NCI-H187 treated with DMSO at 0.1 percent for 48 hours (cell line): ENCODE results near the gene MAP2K6.

Experiments
- DNase-seq: peaks from one replicate; lab custom pipeline; 2025; lab: John Stamatoyannopoulos, UW

The MAP2K6 gene

DNA sequence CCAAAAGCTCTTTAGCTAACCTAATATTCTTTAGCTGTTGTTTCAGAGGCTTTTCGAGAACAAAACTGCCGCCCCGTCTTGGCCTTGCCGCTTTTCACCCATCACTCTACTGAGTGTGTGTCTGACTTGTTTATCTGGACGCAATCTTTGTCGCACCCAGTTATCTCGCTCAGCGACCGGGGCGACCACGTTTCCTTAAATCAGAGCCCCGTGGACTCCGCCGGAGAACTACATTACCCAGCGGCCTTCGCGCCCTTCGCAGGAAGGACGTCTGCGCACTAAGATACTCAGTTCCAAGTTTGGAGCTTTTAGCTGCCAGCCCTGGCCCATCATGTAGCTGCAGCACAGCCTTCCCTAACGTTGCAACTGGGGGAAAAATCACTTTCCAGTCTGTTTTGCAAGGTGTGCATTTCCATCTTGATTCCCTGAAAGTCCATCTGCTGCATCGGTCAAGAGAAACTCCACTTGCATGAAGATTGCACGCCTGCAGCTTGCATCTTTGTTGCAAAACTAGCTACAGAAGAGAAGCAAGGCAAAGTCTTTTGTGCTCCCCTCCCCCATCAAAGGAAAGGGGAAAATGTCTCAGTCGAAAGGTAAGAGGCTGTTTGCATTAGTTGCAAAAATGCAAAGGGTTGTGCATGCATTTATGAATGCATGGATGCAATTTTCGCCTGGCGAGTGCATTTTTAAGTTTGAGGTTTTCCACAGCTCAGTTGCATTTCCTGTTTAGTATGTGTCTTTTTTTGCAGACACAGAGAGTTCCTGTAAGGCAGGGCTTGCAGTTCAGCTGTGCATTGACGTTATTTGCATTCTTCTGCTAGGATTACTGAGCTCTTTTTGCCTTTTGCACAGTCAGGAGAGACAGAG, at the start of gene MAP2K6:
TSS of gene MAP2K6 (plus strand) at position 290 of the 867 bp plus-strand sequence. CDS start at position 578, 288 bp downstream.
- no peak for DNase-seq

- DNase-seq = no peak
Measured at GRCh38 chr17:69367298-69367697, 47.2 kb upstream of the MAP2K6 start.

DNA sequence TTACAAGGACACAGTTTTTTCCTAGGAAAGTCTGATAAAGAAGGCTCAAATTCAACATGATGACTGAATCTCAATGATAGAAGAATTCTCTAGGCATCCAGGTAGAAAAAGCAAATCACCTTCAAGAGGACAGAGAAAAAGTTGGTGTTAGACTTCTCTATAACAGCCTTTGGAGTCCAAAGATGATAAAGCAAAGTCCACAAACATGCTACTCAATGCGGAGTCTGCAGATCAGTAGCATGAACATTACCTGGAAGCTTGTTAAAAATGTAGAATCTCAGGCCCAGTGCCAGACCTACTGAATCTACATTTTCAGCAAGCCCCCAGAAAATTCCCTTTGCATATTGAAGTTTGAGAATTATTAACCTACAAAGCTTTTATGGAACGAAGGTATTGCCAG, 41.4 kb upstream of the MAP2K6 start:
- no peak for DNase-seq

DNA sequence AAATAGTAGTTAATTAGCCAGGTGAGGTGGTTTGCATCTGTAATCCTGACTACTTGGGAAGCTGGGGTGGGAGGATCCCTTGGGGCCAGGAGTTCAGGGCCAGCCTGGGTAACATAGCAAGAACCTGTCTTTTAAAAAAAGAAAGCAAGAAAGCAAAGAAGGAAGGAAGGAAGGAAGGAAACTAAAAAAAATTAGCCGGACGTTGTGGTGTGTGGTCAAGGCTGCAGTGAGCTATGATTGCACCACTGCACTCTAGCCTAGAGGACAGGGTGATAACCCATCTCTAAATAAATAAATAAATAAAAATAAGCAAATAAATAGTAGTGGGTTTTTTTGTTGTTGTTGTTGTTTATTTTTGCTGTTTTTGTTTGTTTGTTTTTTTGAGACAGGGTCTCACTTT, 39.3 kb upstream of the MAP2K6 start:
- no peak for DNase-seq

GRCh38 chr17:69388822-69389442, 25.6 kb upstream of the MAP2K6 start:
- no peak for DNase-seq

DNA sequence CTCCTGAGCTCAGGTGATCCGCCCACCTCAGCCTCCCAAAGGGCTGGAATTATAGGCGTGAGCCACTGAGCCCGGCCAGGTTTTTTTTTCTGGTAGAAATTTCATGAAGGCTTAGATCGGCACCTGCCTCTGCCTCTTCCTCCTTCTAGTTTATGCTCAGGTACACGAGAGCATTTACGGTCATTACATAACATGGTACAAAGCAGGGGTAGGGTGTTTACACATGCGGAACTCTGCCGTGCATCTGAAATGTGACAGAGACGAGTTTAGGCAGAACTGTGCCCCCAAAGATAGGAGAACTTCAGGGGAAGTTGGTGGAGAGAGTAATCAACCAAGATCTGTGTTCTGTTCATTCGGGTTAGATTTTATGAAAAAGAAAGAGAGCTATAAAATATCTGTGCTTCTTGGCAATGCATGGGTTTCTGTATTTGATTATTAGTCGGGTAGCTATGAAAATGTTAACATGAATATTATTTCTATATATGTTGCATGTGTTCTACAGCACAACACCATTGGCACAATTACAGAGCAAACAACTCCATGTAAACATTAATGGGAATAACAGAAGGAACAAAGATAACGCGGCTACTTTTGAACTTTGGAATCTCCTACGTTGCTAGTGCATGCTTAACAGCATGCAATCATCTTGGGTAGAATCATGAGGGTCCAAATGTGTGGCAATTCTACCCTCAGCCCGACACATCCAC, 23.5 kb upstream of the MAP2K6 start:
- no peak for DNase-seq

DNA sequence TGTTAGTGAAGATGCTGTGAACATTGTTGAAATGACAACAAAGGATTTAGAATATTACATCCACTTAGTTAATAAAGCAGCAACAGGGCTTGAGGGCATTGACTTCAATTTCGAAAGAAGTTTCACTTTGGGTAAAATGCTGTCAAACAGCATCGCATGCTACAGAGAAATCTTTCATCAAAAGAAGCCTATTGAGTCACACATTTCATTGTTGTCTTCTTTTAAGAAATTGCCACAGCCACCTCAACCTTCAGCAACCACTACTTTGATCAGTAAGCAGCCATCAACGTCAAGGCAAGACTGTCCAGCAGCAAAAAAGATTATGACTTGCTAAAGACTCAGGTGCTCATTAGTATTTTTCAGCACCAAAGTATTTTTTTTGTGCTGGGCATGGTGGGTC, 13.2 kb upstream of the MAP2K6 start:
- DNase-seq = no peak

GRCh38 chr17:69402052-69402451, 12.4 kb upstream of the MAP2K6 start:
- no peak for DNase-seq

DNA sequence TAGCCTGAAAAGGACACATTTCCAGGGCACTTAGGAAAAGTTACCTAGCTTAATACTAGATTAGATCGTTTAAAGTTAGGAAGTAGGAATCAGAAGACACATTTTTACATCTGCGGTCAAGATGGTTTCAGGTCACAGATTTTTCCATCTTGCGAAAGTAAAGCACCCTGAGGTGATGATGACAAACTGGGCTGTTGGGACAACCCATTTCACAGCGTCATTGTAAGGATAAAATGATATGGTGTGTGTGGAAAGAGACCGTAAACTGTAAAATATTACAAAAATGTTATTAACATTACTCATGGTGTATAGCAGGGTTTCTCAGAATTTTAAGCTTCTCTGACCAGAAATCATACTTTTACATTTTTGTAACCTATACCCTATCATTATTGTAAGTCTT, 10.1 kb upstream of the MAP2K6 start:
- DNase-seq = no peak

- no peak for DNase-seq
Measured at GRCh38 chr17:69405096-69405495, 9.4 kb upstream of the MAP2K6 start.

GRCh38 chr17:69406941-69407340, 7.6 kb upstream of the MAP2K6 start:
- no peak for DNase-seq

DNA sequence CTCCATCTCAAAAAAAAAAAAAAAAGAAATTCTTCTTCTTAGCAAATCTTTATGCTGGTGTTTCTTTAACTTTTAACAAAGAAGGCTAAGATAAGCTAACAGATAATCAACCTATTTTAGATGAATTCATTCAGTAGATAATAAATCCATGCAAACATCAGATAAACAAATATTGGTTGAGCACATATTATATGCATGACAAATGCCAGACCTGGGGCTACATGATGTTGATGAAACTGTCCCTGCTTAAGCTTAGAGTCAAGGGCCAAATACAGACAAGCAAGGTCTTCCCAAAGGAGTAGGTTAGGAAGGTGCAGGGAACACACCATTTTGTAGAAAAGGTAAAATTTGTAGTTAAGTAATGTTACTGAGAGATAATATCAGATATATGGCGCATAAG, 6.7 kb upstream of the MAP2K6 start:
- no peak for DNase-seq

GRCh38 chr17:69410671-69411070, 3.8 kb upstream of the MAP2K6 start:
- DNase-seq = no peak

GRCh38 chr17:69411766-69412165, 2.7 kb upstream of the MAP2K6 start:
- no peak for DNase-seq

- no peak for DNase-seq
Measured at GRCh38 chr17:69412251-69412671, 2.2 kb upstream of the MAP2K6 start.

DNA sequence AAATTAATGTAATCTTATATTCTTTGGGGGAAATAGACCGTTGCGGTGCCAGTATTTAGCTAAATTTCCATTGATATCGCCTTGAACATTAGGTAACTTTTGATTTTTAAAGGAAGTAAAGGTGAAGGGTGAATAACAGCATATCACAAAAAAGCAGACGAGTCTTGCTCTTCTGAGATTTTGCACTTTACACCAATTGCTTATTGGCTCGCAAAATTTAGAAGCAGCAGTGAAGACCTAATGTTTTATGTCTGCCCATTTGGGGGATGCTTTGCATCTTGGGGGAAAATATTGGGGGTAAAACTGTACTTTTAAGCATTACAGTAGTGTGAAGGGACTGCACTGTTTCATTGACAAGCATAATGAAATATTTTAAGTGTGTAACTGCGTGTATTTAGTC, 934 bp downstream of the MAP2K6 start:
- DNase-seq = no peak

GRCh38 chr17:69417545-69418483, 3.3 kb downstream of the MAP2K6 start:
- no peak for DNase-seq

DNA sequence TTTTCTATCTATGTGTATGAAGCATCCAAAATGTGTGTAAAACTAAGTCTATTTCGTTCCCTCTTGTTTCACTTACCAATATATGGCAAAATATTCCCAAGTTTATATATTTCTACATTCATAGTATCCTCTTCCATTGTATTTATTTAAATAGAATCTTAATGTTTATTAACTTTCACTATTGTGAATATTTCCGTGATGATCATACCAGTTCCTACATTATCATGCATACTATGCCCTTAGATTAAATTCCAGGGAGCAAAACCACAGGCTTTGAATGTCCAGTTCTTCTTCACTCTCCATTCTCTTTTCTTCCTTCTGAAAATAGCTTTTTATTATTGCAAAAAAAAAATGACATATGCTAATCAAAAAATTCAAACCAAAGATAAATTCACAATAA, 4.0 kb downstream of the MAP2K6 start:
- no peak for DNase-seq

- DNase-seq = no peak
Measured at GRCh38 chr17:69423450-69423849, 9.0 kb downstream of the MAP2K6 start.

- DNase-seq = no peak
Measured at GRCh38 chr17:69424287-69425041, 10.0 kb downstream of the MAP2K6 start.

- DNase-seq = no peak
Measured at GRCh38 chr17:69425978-69426377, 11.5 kb downstream of the MAP2K6 start.
